Liver (tissue), 3 donors: ENCODE measurements around the gene ACTN4.

Experiments used
- CTCF ChIP-seq: fragments of 150-350 bp; IDR thresholded peaks from 2 replicates; pipeline ENCODE4 v1.5.1; 2017; ENCODE audit warnings: improper control_type of control experiment, low read depth, low read length; ENCODE audit not compliant: missing input control
- GABPA ChIP-seq, 2 donors: IDR thresholded peaks in 1 of 2; conservative IDR thresholded peaks in 1 of 2; 2 replicates each; pipeline ENCODE4 v1.6.1; 2016; ENCODE audit warnings: antibody characterized with exemption in 2 of 2, mild to moderate bottlenecking in 1 of 2, moderate library complexity in 1 of 2
- JUND ChIP-seq, 2 donors: IDR thresholded peaks; 2 replicates each; pipeline ENCODE4 v1.6.1; 2016; ENCODE audit warnings: antibody characterized with exemption in 2 of 2
- REST ChIP-seq: IDR thresholded peaks from 2 replicates; pipeline ENCODE4 v1.6.1; 2016; ENCODE audit warnings: antibody characterized with exemption, mild to moderate bottlenecking
- SP1 ChIP-seq: IDR thresholded peaks from 2 replicates; pipeline ENCODE4 v1.6.1; 2018; ENCODE audit warnings: antibody characterized with exemption, mild to moderate bottlenecking
- YY1 ChIP-seq: IDR thresholded peaks from 2 replicates; pipeline ENCODE4 v1.6.1; 2016; ENCODE audit warnings: antibody characterized with exemption, mild to moderate bottlenecking
- donor health status: healthy.
- donor health status: healthy.

GRCh38 chr19:38702278-38702677 lies 54.8 kb downstream of the ACTN4 start:
- TF ChIP-seq GABPA (IDR thresholded peaks at IDR 0.05 in 1 of 2, conservative IDR thresholded peaks at IDR 0.05 in 1 of 2) = no peak
- no peak for TF ChIP-seq REST
- no peak for TF ChIP-seq CTCF
- TF ChIP-seq YY1 = no peak
- TF ChIP-seq SP1 = no peak
- no peak for TF ChIP-seq JUND (IDR thresholded peaks at IDR 0.05)
